Keratinocyte (primary cell): ENCODE data around the gene IFFO2. TPM values are rescaled to one million over a fixed set of nuclear protein-coding genes. Genes with fewer than 3 reads are reported as not detected.

ENCODE experiments used
- DNase-seq: peaks from one replicate; pipeline ENCODE4 v3.0.0-alpha.2; 2011; ENCODE audit warnings: low read depth, missing footprints, low spot score
- FAIRE-seq: peaks from 2 replicates; lab custom pipeline; 2011; peaks lifted over from hg19 to GRCh38; lab: Jason Lieb, UNC
- H2AFZ ChIP-seq: 2 replicates; pipeline ENCODE4 v1.6.0; 2012; ENCODE audit warnings: low read length, control low read depth, inconsistent platforms; ENCODE audit not compliant: control insufficient read depth
- H3K27ac ChIP-seq: 2 replicates; pipeline ENCODE4 v1.5.1; 2011; ENCODE audit warnings: low read length; ENCODE audit not compliant: control insufficient read depth, insufficient read depth
- H3K27me3 ChIP-seq: 3 replicates; pipeline ENCODE4 v1.6.0; 2011; ENCODE audit warnings: low read length; ENCODE audit not compliant: control insufficient read depth, insufficient read depth; ENCODE audit errors: extremely low read depth
- H3K36me3 ChIP-seq, 2 experiments: 2 replicates in 1 of 2; 3 replicates in 1 of 2; pipeline ENCODE4 v1.5.1; 2011; ENCODE audit warnings: low read length in 2 of 2, mild to moderate bottlenecking in 1 of 2; ENCODE audit not compliant: control insufficient read depth in 2 of 2, insufficient read depth in 2 of 2; ENCODE audit errors: extremely low read depth in 1 of 2
- H3K4me1 ChIP-seq: 3 replicates; pipeline ENCODE4 v1.5.1; 2011; ENCODE audit warnings: low read length; ENCODE audit not compliant: control insufficient read depth, insufficient read depth; ENCODE audit errors: extremely low read depth
- H3K4me2 ChIP-seq: 3 replicates; pipeline ENCODE4 v1.6.0; 2011; ENCODE audit warnings: low read depth, low read length; ENCODE audit not compliant: control insufficient read depth, insufficient read depth; ENCODE audit errors: extremely low read depth
- H3K4me3 ChIP-seq, 3 experiments: fragments of 200-600 bp in 1 of 3; sonication (generic) in 1 of 3; 2 replicates in 2 of 3; 3 replicates in 1 of 3; pipeline ENCODE4 v1.5.1; 2011 to 2016; ENCODE audit warnings: low read length in 3 of 3, mild to moderate bottlenecking in 3 of 3, control low read depth in 2 of 3, inconsistent platforms in 1 of 3, low read depth in 1 of 3, mixed read lengths in 1 of 3, mixed run types in 1 of 3, moderate library complexity in 1 of 3; ENCODE audit not compliant: control insufficient read depth in 2 of 3, insufficient read depth in 2 of 3; ENCODE audit errors: extremely low read depth in 1 of 3
- H3K79me2 ChIP-seq: 2 replicates; pipeline ENCODE4 v1.6.0; 2012; ENCODE audit warnings: low read length; ENCODE audit not compliant: control insufficient read depth, insufficient read depth
- H3K9ac ChIP-seq: 3 replicates; pipeline ENCODE4 v1.6.0; 2011; ENCODE audit warnings: low read length; ENCODE audit not compliant: control insufficient read depth, insufficient read depth; ENCODE audit errors: extremely low read depth
- H3K9me1 ChIP-seq: 3 replicates; pipeline ENCODE4 v1.6.0; 2011; ENCODE audit warnings: low read length; ENCODE audit not compliant: control insufficient read depth, insufficient read depth; ENCODE audit errors: extremely low read depth
- H3K9me3 ChIP-seq: 2 replicates; pipeline ENCODE4 v1.5.1; 2012; ENCODE audit warnings: low read depth, low read length; ENCODE audit not compliant: control insufficient read depth
- H4K20me1 ChIP-seq: 3 replicates; pipeline ENCODE4 v1.6.0; 2011; ENCODE audit warnings: low read length; ENCODE audit not compliant: control insufficient read depth, insufficient read depth; ENCODE audit errors: extremely low read depth
- EZH2 ChIP-seq: IDR thresholded peaks from one replicate; pipeline ENCODE4 v1.6.1; 2012; ENCODE audit warnings: inconsistent platforms, mild to moderate bottlenecking, low read length, moderate library complexity
- dilution Hi-C: fragments of 300-500 bp; cut with MboI; formaldehyde crosslinking; loops from one replicate; pipeline ENCODE4 v1.7.0; 2020; ENCODE audit warnings: low sequenced_read_pairs; ENCODE audit not compliant: extremely low pct_ligation_motif_present
- polyA plus RNA-seq, 5 experiments: library from polyadenylated mRNA; depleted of rRNA in 3 of 5; stranded (reverse) in 3 of 5; stranded (forward) in 1 of 5; unstranded in 1 of 5; fragments of >200 nt; gene quantifications; 1 replicate in 1 of 5; 2 replicates in 3 of 5; 3 replicates in 1 of 5; pipeline versions ENCODE4 v1.2.1 to v1.2.3, GENCODE V29; 2011 to 2012; ENCODE audit warnings: missing spikeins in 2 of 5, low read depth in 1 of 5, low replicate concordance in 1 of 5
- TF ChIP-seq, protein P1 (sequence below), 3 experiments: IDR thresholded peaks in 1 of 3; conservative IDR thresholded peaks in 1 of 3; optimal IDR thresholded peaks in 1 of 3; 2 replicates in 2 of 3; 3 replicates in 1 of 3; pipeline versions ENCODE3 to v1.5.1; 2011; ENCODE audit warnings: low read length in 3 of 3, mild to moderate bottlenecking in 3 of 3, moderate library complexity in 2 of 3, control low read depth in 1 of 3, inconsistent platforms in 1 of 3; ENCODE audit not compliant: insufficient read depth in 2 of 3; ENCODE audit errors: extremely low read depth in 1 of 3

The IFFO2 gene
- polyA plus RNA-seq, 1 donor (not counting 4 experiments of a cell fraction or from before 2014, with no cell fraction given) = 57.9 TPM

- no peak for FAIRE-seq
- dilution Hi-C loops = no loop called here
Measured at GRCh38 chr1:18868801-18869424, 87.6 kb downstream of the IFFO2 start.

GRCh38 chr1:18868354-18868753, 88.1 kb downstream of the IFFO2 start:
- FAIRE-seq = no peak

More at GRCh38 chr1:18868801-18869424, 87.6 kb downstream of the IFFO2 start:
- Histone ChIP-seq H3K27ac (no peak overlapping the region), H2AFZ (no peak overlapping the region), H3K79me2 (no peaks in the 10 kb centered on the region), H3K4me1 (no peaks in the 10 kb centered on the region), H3K9ac (no peak overlapping the region), H3K9me3 (no peaks in the 10 kb centered on the region), H3K4me3 (no peak overlapping the region), H3K36me3 (peaks cover 6 to 13% of the 10 kb centered on the region in 2 experiments), H3K27me3 (peaks cover 5% of the 10 kb centered on the region), H4K20me1 (no peaks in the 10 kb centered on the region), H3K9me1 (no peaks in the 10 kb centered on the region), H3K4me2 (no peak overlapping the region)
- TF ChIP-seq, protein P1, sequence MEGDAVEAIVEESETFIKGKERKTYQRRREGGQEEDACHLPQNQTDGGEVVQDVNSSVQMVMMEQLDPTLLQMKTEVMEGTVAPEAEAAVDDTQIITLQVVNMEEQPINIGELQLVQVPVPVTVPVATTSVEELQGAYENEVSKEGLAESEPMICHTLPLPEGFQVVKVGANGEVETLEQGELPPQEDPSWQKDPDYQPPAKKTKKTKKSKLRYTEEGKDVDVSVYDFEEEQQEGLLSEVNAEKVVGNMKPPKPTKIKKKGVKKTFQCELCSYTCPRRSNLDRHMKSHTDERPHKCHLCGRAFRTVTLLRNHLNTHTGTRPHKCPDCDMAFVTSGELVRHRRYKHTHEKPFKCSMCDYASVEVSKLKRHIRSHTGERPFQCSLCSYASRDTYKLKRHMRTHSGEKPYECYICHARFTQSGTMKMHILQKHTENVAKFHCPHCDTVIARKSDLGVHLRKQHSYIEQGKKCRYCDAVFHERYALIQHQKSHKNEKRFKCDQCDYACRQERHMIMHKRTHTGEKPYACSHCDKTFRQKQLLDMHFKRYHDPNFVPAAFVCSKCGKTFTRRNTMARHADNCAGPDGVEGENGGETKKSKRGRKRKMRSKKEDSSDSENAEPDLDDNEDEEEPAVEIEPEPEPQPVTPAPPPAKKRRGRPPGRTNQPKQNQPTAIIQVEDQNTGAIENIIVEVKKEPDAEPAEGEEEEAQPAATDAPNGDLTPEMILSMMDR (optimal IDR thresholded peaks at IDR 0.05 in 1 of 3, IDR thresholded peaks at IDR 0.05 in 1 of 3, conservative IDR thresholded peaks at IDR 0.05 in 1 of 3; ENCODE audit: extremely low read depth in 1 of 3, insufficient read depth in 2 of 3, low read length in 3 of 3) = no peak
- TF ChIP-seq EZH2 = no peak
- no peak for DNase-seq

More at GRCh38 chr1:18868354-18868753, 88.1 kb downstream of the IFFO2 start:
- H3K79me2 ChIP-seq = no peaks in the 10 kb centered on the region
- H2AFZ ChIP-seq = no peak overlapping the region
- no peak overlapping the region for H3K4me3 ChIP-seq
- H3K4me1 ChIP-seq = no peaks in the 10 kb centered on the region
- TF ChIP-seq, protein P1 (optimal IDR thresholded peaks at IDR 0.05 in 1 of 3, IDR thresholded peaks at IDR 0.05 in 1 of 3, conservative IDR thresholded peaks at IDR 0.05 in 1 of 3; ENCODE audit: extremely low read depth in 1 of 3, insufficient read depth in 2 of 3, low read length in 3 of 3) = no peak
- TF ChIP-seq EZH2 = no peak
- H3K4me2 ChIP-seq = no peak overlapping the region
- no peak overlapping the region for H3K27ac ChIP-seq
- H4K20me1 ChIP-seq = no peaks in the 10 kb centered on the region
- no peak overlapping the region for H3K9ac ChIP-seq
- H3K27me3 ChIP-seq = peaks cover 5% of the 10 kb centered on the region
- peaks cover 6 to 9% of the 10 kb centered on the region in 2 experiments for H3K36me3 ChIP-seq
- dilution Hi-C loops = no loop called here
- DNase-seq = no peak
- H3K9me3 ChIP-seq = no peaks in the 10 kb centered on the region
- no peaks in the 10 kb centered on the region for H3K9me1 ChIP-seq
